GM12878 (cell line): ENCODE data around the gene HUS1. TPM values are rescaled to one million over a fixed set of nuclear protein-coding genes. Genes with fewer than 3 reads are reported as not detected.

Source experiments
- ATAC-seq: fragments of 200-7000 bp; cut with Tn5 transposase; 3 replicates; pipeline ENCODE4 v1.9.1; 2020; ENCODE audit warnings: mild to moderate bottlenecking, moderate library complexity
- BruUV-seq: library from RNA; stranded (reverse); fragments of 400-500 nt; replicated peaks from 2 replicates; lab custom pipeline; 2021; lab: Mats Ljungman, UMichigan
- CTCF ChIA-PET: fragments of 300-600 bp; sonication (Branson Sonifier 250); formaldehyde crosslinking; extraction: SDS; loops from one replicate; lab custom pipeline; 2021; ENCODE audit warnings: inconsistent platforms; lab: Yijun Ruan, JAX
- POLR2A ChIA-PET: fragments of 350-600 bp; formaldehyde crosslinking; extraction: SDS; loops from one replicate; lab custom pipeline; 2021; ENCODE audit warnings: inconsistent platforms; lab: Charles Lee
- RAD21 ChIA-PET: fragments of 300-600 bp; sonication (Branson Sonifier 250); formaldehyde crosslinking; loops from one replicate; lab custom pipeline; 2023; ENCODE audit warnings: antibody characterized with exemption; ENCODE audit not compliant: unreplicated experiment; lab: Charles Lee
- SMC1A ChIA-PET: fragments of 300-600 bp; sonication (Branson Sonifier 250); formaldehyde crosslinking; loops from one replicate; lab custom pipeline; 2023; ENCODE audit not compliant: unreplicated experiment, uncharacterized antibody; lab: Charles Lee
- DNase-seq: peaks from one replicate; pipeline ENCODE4 v3.0.0-alpha.2; 2011; ENCODE audit warnings: low read depth, low spot score
- FAIRE-seq: peaks from 3 replicates; lab custom pipeline; 2011; peaks lifted over from hg19 to GRCh38; lab: Jason Lieb, UNC
- H2AFZ ChIP-seq: 2 replicates; pipeline ENCODE4 v1.6.0; 2011; ENCODE audit warnings: low read depth, low read length, control low read depth; ENCODE audit not compliant: control insufficient read depth
- H3K27ac ChIP-seq: 2 replicates; pipeline ENCODE4 v1.5.1; 2011; ENCODE audit warnings: control low read depth; ENCODE audit not compliant: control insufficient read depth, insufficient read depth
- H3K27me3 ChIP-seq, 2 experiments: replicated peaks in 1 of 2; 2 replicates each; pipeline versions ENCODE4 v1.6.0 to v1.6.1; 2011; ENCODE audit warnings: low read length in 1 of 2; ENCODE audit not compliant: control insufficient read depth in 2 of 2, insufficient read depth in 2 of 2
- H3K36me3 ChIP-seq, 2 experiments: 2 replicates each; pipeline ENCODE4 v1.5.1; 2011; ENCODE audit warnings: low read length in 1 of 2; ENCODE audit not compliant: control insufficient read depth in 2 of 2, insufficient read depth in 2 of 2
- H3K4me1 ChIP-seq: 2 replicates; pipeline ENCODE4 v1.6.1; 2011; ENCODE audit warnings: mild to moderate bottlenecking, low read length, moderate library complexity, mixed read lengths; ENCODE audit not compliant: control insufficient read depth, insufficient read depth
- H3K4me2 ChIP-seq: 2 replicates; pipeline ENCODE4 v1.6.0; 2011; ENCODE audit warnings: control low read depth; ENCODE audit not compliant: control insufficient read depth, insufficient read depth
- H3K4me3 ChIP-seq: fragments of 200-600 bp; sonication (generic); 2 replicates; pipeline ENCODE4 v1.5.1; 2016
- H3K79me2 ChIP-seq: 2 replicates; pipeline ENCODE4 v1.6.0; 2011; ENCODE audit warnings: low read length; ENCODE audit not compliant: control insufficient read depth, insufficient read depth
- H3K9ac ChIP-seq: 2 replicates; pipeline ENCODE4 v1.8.0; 2011; ENCODE audit warnings: low read length, control low read depth, mixed read lengths; ENCODE audit not compliant: control insufficient read depth, insufficient read depth
- H3K9me3 ChIP-seq: replicated peaks from 3 replicates; pipeline ENCODE4 v1.5.1; 2011; ENCODE audit warnings: mild to moderate bottlenecking, low read length; ENCODE audit not compliant: control insufficient read depth, insufficient read depth
- H4K20me1 ChIP-seq: 2 replicates; pipeline ENCODE4 v1.6.0; 2011; ENCODE audit not compliant: control insufficient read depth, insufficient read depth
- ATF7 ChIP-seq: fragments of 450-650 bp; IDR thresholded peaks from 2 replicates; pipeline ENCODE4 v1.6.1; 2016; ENCODE audit warnings: low read depth, mild to moderate bottlenecking
- CBFB ChIP-seq: IDR thresholded peaks from 2 replicates; pipeline ENCODE4 v1.6.1; 2016; ENCODE audit warnings: antibody characterized with exemption, low read depth
- CBX5 ChIP-seq: sonication (generic); IDR thresholded peaks from 2 replicates; pipeline ENCODE4 v1.6.1; 2016; ENCODE audit warnings: low read depth, moderate library complexity, mild to moderate bottlenecking, inconsistent platforms
- GABPA ChIP-seq: IDR thresholded peaks from 2 replicates; pipeline ENCODE4 v1.6.1; 2014; ENCODE audit warnings: antibody characterized with exemption, low read depth, mild to moderate bottlenecking, inconsistent platforms
- HDGF ChIP-seq: fragments of 450-650 bp; IDR thresholded peaks from 2 replicates; pipeline ENCODE4 v1.6.1; 2016; ENCODE audit warnings: antibody characterized with exemption
- IKZF2 ChIP-seq, 2 experiments: fragments of 450-650 bp; IDR thresholded peaks; 2 replicates each; pipeline ENCODE4 v1.6.1; 2017; ENCODE audit warnings: mild to moderate bottlenecking in 2 of 2, moderate library complexity in 2 of 2
- IRF5 ChIP-seq: fragments of 450-650 bp; IDR thresholded peaks from 2 replicates; pipeline ENCODE4 v1.6.1; 2017; ENCODE audit warnings: borderline replicate concordance
- KDM1A ChIP-seq: fragments of 200-600 bp; sonication (generic); IDR thresholded peaks from 2 replicates; pipeline ENCODE4 v1.6.1; 2016; ENCODE audit warnings: borderline replicate concordance
- MTA3 ChIP-seq: IDR thresholded peaks from 2 replicates; pipeline ENCODE4 v1.6.1; 2012; ENCODE audit warnings: low read length, inconsistent platforms, borderline replicate concordance
- PAX5 ChIP-seq: IDR thresholded peaks from 2 replicates; pipeline ENCODE4 v1.6.1; 2011; ENCODE audit warnings: low read depth, low read length, borderline replicate concordance
- POLR2AphosphoS2 ChIP-seq: IDR thresholded peaks from 2 replicates; pipeline ENCODE4 v1.6.1; 2011; ENCODE audit warnings: low read depth, mild to moderate bottlenecking, low read length, improper control_type of control experiment, moderate library complexity
- POU2F2 ChIP-seq: IDR thresholded peaks from 3 replicates; pipeline ENCODE4 v1.6.1; 2011; ENCODE audit warnings: low read depth, mild to moderate bottlenecking, low read length, borderline replicate concordance
- PRDM15 ChIP-seq: fragments of 450-650 bp; formaldehyde crosslinking; IDR thresholded peaks from 2 replicates; pipeline ENCODE4 v1.4.0; 2020; ENCODE audit warnings: mild to moderate bottlenecking, moderate library complexity
- RCOR1 ChIP-seq: conservative IDR thresholded peaks from 2 replicates; pipeline ENCODE4 v1.6.1; 2012; ENCODE audit warnings: low read depth, low read length, improper control_type of control experiment
- SMARCA5 ChIP-seq: fragments of 450-650 bp; IDR thresholded peaks from 2 replicates; pipeline ENCODE4 v1.6.1; 2017; ENCODE audit warnings: mild to moderate bottlenecking
- SMC3 ChIP-seq: IDR thresholded peaks from 2 replicates; pipeline ENCODE4 v1.6.1; 2011; ENCODE audit warnings: low read length, improper control_type of control experiment, borderline replicate concordance
- YY1 ChIP-seq: IDR thresholded peaks from 2 replicates; pipeline ENCODE4 v1.6.1; 2011; ENCODE audit warnings: low read depth, mild to moderate bottlenecking, low read length
- ZNF24 ChIP-seq: fragments of 450-650 bp; IDR thresholded peaks from 2 replicates; pipeline ENCODE4 v1.6.1; 2017; ENCODE audit warnings: antibody characterized with exemption, mild to moderate bottlenecking
- in situ Hi-C: fragments of 300-500 bp; cut with MboI; formaldehyde crosslinking; loops from 9 replicates; pipeline ENCODE4 v1.14.3; 2018; ENCODE audit warnings: mixed read lengths
- intact Hi-C: fragments of 100-400 bp; cut with micrococcal nuclease; formaldehyde crosslinking; loops from one replicate; pipeline ENCODE4 v1.14.2; 2022; ENCODE audit not compliant: unreplicated experiment
- polyA plus RNA-seq, 11 experiments: library from polyadenylated mRNA; depleted of rRNA in 4 of 11; unstranded in 6 of 11; stranded (reverse) in 5 of 11; fragments of >200 nt; fragmentation: Nextera tagmentation in 4 of 11; fragmentation: Illumina TruSeq in 1 of 11; extraction: Ambion mirVana in 4 of 11; extraction: Trizol in 1 of 11; gene quantifications; 1 replicate in 1 of 11; 2 replicates in 10 of 11; pipeline versions ENCODE4 v1.2.1 to v1.2.3, GENCODE V29; 2011 to 2016; ENCODE audit warnings: inconsistent platforms in 2 of 11, missing spikeins in 2 of 11, low read depth in 1 of 11
- total RNA-seq, 4 experiments: library from RNA; depleted of rRNA in 3 of 4; stranded (reverse); fragments of >200 nt in 3 of 4; fragmentation: Illumina TruSeq in 1 of 4; extraction: Trizol in 1 of 4; gene quantifications; 2 replicates each; pipeline versions ENCODE4 v1.2.1 to v1.2.3, GENCODE V29; 2013 to 2021
- TF ChIP-seq, protein P1 (sequence below): fragments of 450-650 bp; IDR thresholded peaks from 2 replicates; pipeline ENCODE4 v1.6.1; 2017; ENCODE audit warnings: mild to moderate bottlenecking, low read depth, inconsistent platforms; ENCODE audit not compliant: poor library complexity, severe bottlenecking

The HUS1 gene
- total and polyA plus RNA-seq, 10 of the 15 experiments (the other 5 are each of a cell fraction or from before 2014, with no cell fraction given), result 10.4 to 35.5 (median 22.6) TPM

GRCh38 chr7:48016641-48017040 lies 37.2 kb upstream of the HUS1 start:
- CTCF ChIA-PET, result no interaction called here

More at GRCh38 chr7:48016641-48017040, 37.2 kb upstream of the HUS1 start:
- ATAC-seq (no peak), FAIRE-seq (no peak), DNase-seq (no peak)
- Histone ChIP-seq H3K36me3 (no peaks in the 10 kb centered on the region), H3K4me2 (no peak overlapping the region), H3K27me3 (no peaks in the 10 kb centered on the region), H2AFZ (no peak overlapping the region), H3K79me2 (no peaks in the 10 kb centered on the region), H3K27ac (no peak overlapping the region), H3K4me3 (no peak overlapping the region), H3K9ac (no peak overlapping the region), H3K4me1 (peaks cover 3% of the 10 kb centered on the region; the same call in 1 of the 2 replicates), H3K9me3 (no peaks in the 10 kb centered on the region), H4K20me1 (no peaks in the 10 kb centered on the region)
- TF ChIP-seq IKZF2 (IDR thresholded peaks at IDR 0.05) (no peak), PRDM15 (CRISPR knock-in tag) (no peak), MTA3 (no peak), PAX5 (no peak), CBX5 (no peak), SMARCA5 (no peak), YY1 (no peak), CBFB (no peak), ATF7 (no peak), IRF5 (no peak), RCOR1 (no peak), KDM1A (no peak), ZNF24 (no peak), POLR2AphosphoS2 (no peak), GABPA (no peak), HDGF (no peak), POU2F2 (no peak), SMC3 (no peak)
- TF ChIP-seq, protein P1, sequence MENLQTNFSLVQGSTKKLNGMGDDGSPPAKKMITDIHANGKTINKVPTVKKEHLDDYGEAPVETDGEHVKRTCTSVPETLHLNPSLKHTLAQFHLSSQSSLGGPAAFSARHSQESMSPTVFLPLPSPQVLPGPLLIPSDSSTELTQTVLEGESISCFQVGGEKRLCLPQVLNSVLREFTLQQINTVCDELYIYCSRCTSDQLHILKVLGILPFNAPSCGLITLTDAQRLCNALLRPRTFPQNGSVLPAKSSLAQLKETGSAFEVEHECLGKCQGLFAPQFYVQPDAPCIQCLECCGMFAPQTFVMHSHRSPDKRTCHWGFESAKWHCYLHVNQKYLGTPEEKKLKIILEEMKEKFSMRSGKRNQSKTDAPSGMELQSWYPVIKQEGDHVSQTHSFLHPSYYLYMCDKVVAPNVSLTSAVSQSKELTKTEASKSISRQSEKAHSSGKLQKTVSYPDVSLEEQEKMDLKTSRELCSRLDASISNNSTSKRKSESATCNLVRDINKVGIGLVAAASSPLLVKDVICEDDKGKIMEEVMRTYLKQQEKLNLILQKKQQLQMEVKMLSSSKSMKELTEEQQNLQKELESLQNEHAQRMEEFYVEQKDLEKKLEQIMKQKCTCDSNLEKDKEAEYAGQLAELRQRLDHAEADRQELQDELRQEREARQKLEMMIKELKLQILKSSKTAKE, result no peak
- ChIA-PET POLR2A (no interaction called here), SMC1A (no interaction called here), RAD21 (no interaction called here)
- no TSS peak for BruUV-seq
- intact Hi-C loops (no loop called here), in situ Hi-C loops (no loop called here)
